K562 (cell line): ENCODE results near the gene ENKD1. TPM values are rescaled to one million over a fixed set of nuclear protein-coding genes. Genes with fewer than 3 reads are reported as not detected.

Source experiments
- ADNP ChIP-seq: fragments of 200-800 bp; sonication (Bioruptor generic); IDR thresholded peaks from 2 replicates; pipeline ENCODE4 v1.6.1; 2016; ENCODE audit warnings: missing genetic modification characterization, missing compliant biosample characterization
- ATF4 ChIP-seq: fragments of 450-650 bp; formaldehyde crosslinking; IDR thresholded peaks from 2 replicates; pipeline ENCODE4 v1.4.0; 2022; ENCODE audit warnings: mild to moderate bottlenecking, moderate library complexity
- CXXC5 ChIP-seq: fragments of 250-450 bp; sonication (Bioruptor Pico); IDR thresholded peaks from 2 replicates; pipeline ENCODE4 v1.8.0; 2022; ENCODE audit warnings: inconsistent platforms, mild to moderate bottlenecking, moderate library complexity
- E2F6 ChIP-seq, 2 experiments: IDR thresholded peaks; 2 replicates each; pipeline ENCODE4 v1.6.1; 2011; ENCODE audit warnings: borderline replicate concordance in 1 of 2, control low read depth in 1 of 2, low read depth in 1 of 2, low read length in 1 of 2, mild to moderate bottlenecking in 1 of 2, mixed read lengths in 1 of 2, moderate library complexity in 1 of 2; ENCODE audit not compliant: insufficient read depth in 1 of 2, insufficient read length in 1 of 2, poor library complexity in 1 of 2, severe bottlenecking in 1 of 2; ENCODE audit errors: extremely low read depth in 1 of 2
- HCFC1 ChIP-seq: IDR thresholded peaks from 2 replicates; pipeline ENCODE4 v1.6.1; 2012; ENCODE audit warnings: low read depth, low read length, improper control_type of control experiment
- HDAC3 ChIP-seq: fragments of 450-650 bp; IDR thresholded peaks from 2 replicates; pipeline ENCODE4 v1.6.1; 2018; ENCODE audit warnings: borderline replicate concordance, mild to moderate bottlenecking, moderate library complexity; ENCODE audit not compliant: partially characterized antibody
- KAT7 ChIP-seq: sonication (generic); formaldehyde crosslinking; IDR thresholded peaks from 2 replicates; pipeline ENCODE4 v1.8.0; 2022; ENCODE audit warnings: missing genetic modification reagents, mild to moderate bottlenecking, borderline replicate concordance
- MTA1 ChIP-seq: fragments of 450-650 bp; IDR thresholded peaks from 2 replicates; pipeline ENCODE4 v1.6.1; 2017; ENCODE audit warnings: borderline replicate concordance
- NKRF ChIP-seq: fragments of 450-650 bp; IDR thresholded peaks from 2 replicates; pipeline ENCODE4 v1.6.1; 2016; ENCODE audit warnings: borderline replicate concordance
- NRF1 ChIP-seq, 2 experiments: fragments of 450-650 bp; IDR thresholded peaks in 1 of 2; conservative IDR thresholded peaks in 1 of 2; 2 replicates each; pipeline ENCODE4 v1.6.1; 2014; ENCODE audit warnings: mild to moderate bottlenecking in 2 of 2
- PHF8 ChIP-seq: fragments of 200-600 bp; sonication (generic); IDR thresholded peaks from 2 replicates; pipeline ENCODE4 v1.6.1; 2012; ENCODE audit warnings: mixed run types, mild to moderate bottlenecking, inconsistent platforms, low read length, moderate library complexity, borderline replicate concordance
- SIN3B ChIP-seq: fragments of 450-650 bp; IDR thresholded peaks from 2 replicates; pipeline ENCODE4 v1.6.1; 2017; ENCODE audit warnings: low read depth, mild to moderate bottlenecking, moderate library complexity
- VEZF1 ChIP-seq: fragments of 200-800 bp; sonication (Bioruptor generic); IDR thresholded peaks from 2 replicates; pipeline ENCODE4 v1.6.1; 2017; ENCODE audit warnings: missing genetic modification characterization, missing compliant biosample characterization
- ZBTB34 ChIP-seq: fragments of 250-450 bp; sonication (Bioruptor Pico); IDR thresholded peaks from 2 replicates; pipeline ENCODE4 v1.8.0; 2021; ENCODE audit warnings: mild to moderate bottlenecking, moderate library complexity
- ZFX ChIP-seq: sonication (generic); formaldehyde crosslinking; IDR thresholded peaks from 2 replicates; pipeline ENCODE4 v1.8.0; 2022; ENCODE audit warnings: mild to moderate bottlenecking, missing genetic modification reagents, moderate library complexity
- polyA plus RNA-seq, 8 experiments: library from polyadenylated mRNA; depleted of rRNA in 4 of 8; stranded (reverse) in 5 of 8; unstranded in 3 of 8; fragments of >200 nt; fragmentation: Nextera tagmentation in 2 of 8; fragmentation: Illumina TruSeq in 1 of 8; extraction: Ambion mirVana in 2 of 8; extraction: Trizol in 1 of 8; gene quantifications; 2 replicates each; pipeline versions ENCODE4 v1.2.1 to v1.2.3, GENCODE V29; 2011 to 2014; ENCODE audit warnings: inconsistent platforms in 1 of 8, missing spikeins in 1 of 8
- total RNA-seq, 7 experiments: library from RNA; depleted of rRNA in 6 of 7; stranded (reverse); fragments of >200 nt in 6 of 7; fragmentation: Illumina TruSeq in 2 of 7; extraction: Trizol in 2 of 7; gene quantifications; 2 replicates each; pipeline versions ENCODE4 v1.2.1 to v1.2.3, GENCODE V29; 2011 to 2021; ENCODE audit warnings: low replicate concordance in 1 of 7

The ENKD1 gene
- total and polyA plus RNA-seq, 9 of the 15 experiments (the other 6 are each of a cell fraction or from before 2014, with no cell fraction given) = 1.1 to 26.9 (median 8.3) TPM

- TF ChIP-seq ZBTB34 (no peak), ADNP (tag) (no peak), SIN3B (0 out of 2 replicates have a peak, but pooled peaks have one; percentile 30), HDAC3 (no peak), MTA1 (no peak), VEZF1 (CRISPR knock-in tag) (peak; percentile 59; the same call in 1 of the 2 replicates), CXXC5 (CRISPR knock-in tag) (peak; percentile 62), HCFC1 (peak; percentile 95), ATF4 (CRISPR knock-in tag) (peak; percentile 34; the same call in 1 of the 2 replicates), E2F6 (IDR thresholded peaks at IDR 0.05; ENCODE audit: borderline replicate concordance in 1 of 2, extremely low read depth in 1 of 2, insufficient read depth in 1 of 2, insufficient read length in 1 of 2, low read depth in 1 of 2, low read length in 1 of 2, poor library complexity in 1 of 2, severe bottlenecking in 1 of 2) (peak in 1 of 2 experiments; percentile 68), KAT7 (peak; percentile 50; the same call in 1 of the 2 replicates), NKRF (no peak), ZFX (CRISPR knock-in tag) (peak; percentile 71), PHF8 (peak; percentile 66; the same call in 1 of the 2 replicates), NRF1 (conservative IDR thresholded peaks at IDR 0.05 in 1 of 2, IDR thresholded peaks at IDR 0.05 in 1 of 2) (peak; percentile 44 to 61; a peak in 3 of 4 replicates)
These were observed at the start of gene ENKD1, which contains the start of gene C16orf86 (continued) for GRCh38 chr16:67666559-67667452.
